ENCODE data around the gene MSN. TPM values are rescaled to one million over a fixed set of nuclear protein-coding genes. Genes with fewer than 3 reads are reported as not detected.
A peak's percentile ranks its signal among the peaks of the same experiment; 100 is the strongest.
"Not testable (repeated sequence)": the region's sequence is repeated elsewhere in the genome, so short reads cannot be mapped to it uniquely, and the experiment has no call there.

The MSN gene
- total RNA-seq, 2 donors from 2014 or later = 451 to 569 TPM

- no peaks in the 10 kb centered on the region for H3K9me3 Mint-ChIP-seq
- peaks cover 17 to 39% of the 10 kb centered on the region in 2 donors for H3K36me3 Mint-ChIP-seq
- H3K27ac Mint-ChIP-seq = peak overlapping the region; percentile 76 to 79
- no peak for DNase-seq (ENCODE audit: low spot score in 2 of 2)
- peak; percentile 72 to 76 for ATAC-seq
Measured at GRCh38 chrX:65741823-65742222, 74.4 kb downstream of the MSN start.

- Mint-ChIP-seq H3K9me3 (no peaks in the 10 kb centered on the region), H3K36me3 (peaks cover 4 to 19% of the 10 kb centered on the region in 2 donors), H3K27ac (peak overlapping the region in 1 of 2 donors; percentile 32)
- no peak for DNase-seq (ENCODE audit: low spot score in 2 of 2)
- no peak for ATAC-seq
Measured at GRCh38 chrX:65744965-65745364, 77.5 kb downstream of the MSN start.

GRCh38 chrX:65745427-65745826 is 78.0 kb downstream of the MSN start:
- H3K36me3 Mint-ChIP-seq = peaks cover 4 to 16% of the 10 kb centered on the region in 2 donors
- no peak for DNase-seq (ENCODE audit: low spot score in 2 of 2)
- ATAC-seq = no peak
- H3K9me3 Mint-ChIP-seq = no peaks in the 10 kb centered on the region
- H3K27ac Mint-ChIP-seq = peak overlapping the region; percentile 32 to 61

GRCh38 chrX:65745992-65746391 is 78.5 kb downstream of the MSN start:
- H3K9me3 Mint-ChIP-seq = no peaks in the 10 kb centered on the region
- no peak for ATAC-seq
- no peak for DNase-seq (ENCODE audit: low spot score in 2 of 2)
- peaks cover 4 to 13% of the 10 kb centered on the region in 2 donors for H3K36me3 Mint-ChIP-seq
- peak overlapping the region; percentile 32 to 61 for H3K27ac Mint-ChIP-seq

- Mint-ChIP-seq H3K27ac (no peak overlapping the region), H3K36me3 (peaks cover 0 to 5% of the 10 kb centered on the region in 2 donors), H3K9me3 (peaks cover 0 to 5% of the 10 kb centered on the region in 2 donors)
- ATAC-seq (peak; percentile 71 to 76), DNase-seq (ENCODE audit: low spot score in 2 of 2) (peak in 1 of 2 donors; percentile 5)
Measured at GRCh38 chrX:65750674-65751469, 83.4 kb downstream of the MSN start.

GRCh38 chrX:65751519-65751918 is 84.1 kb downstream of the MSN start:
- ATAC-seq (no peak), DNase-seq (ENCODE audit: low spot score in 2 of 2) (no peak)
- Mint-ChIP-seq H3K36me3 (peaks cover 0 to 5% of the 10 kb centered on the region in 2 donors), H3K27ac (peak overlapping the region in 1 of 2 donors; percentile 66), H3K9me3 (peaks cover 0 to 5% of the 10 kb centered on the region in 2 donors)

GRCh38 chrX:65752294-65752693 is 84.8 kb downstream of the MSN start:
- no peak for ATAC-seq
- DNase-seq (ENCODE audit: low spot score in 2 of 2) = no peak
- H3K36me3 Mint-ChIP-seq = peaks cover 0 to 5% of the 10 kb centered on the region in 2 donors
- no peak overlapping the region for H3K27ac Mint-ChIP-seq
- peaks cover 0 to 5% of the 10 kb centered on the region in 2 donors for H3K9me3 Mint-ChIP-seq

GRCh38 chrX:65755786-65756185 is 88.3 kb downstream of the MSN start:
- no peak overlapping the region for H3K27ac Mint-ChIP-seq
- ATAC-seq = no peak

GRCh38 chrX:65757943-65758342 is 90.5 kb downstream of the MSN start:
- Mint-ChIP-seq H3K36me3 (peaks cover 7 to 37% of the 10 kb centered on the region in 2 donors), H3K27ac (peak overlapping the region in 1 of 2 donors; percentile 46), H3K9me3 (peaks cover 0 to 13% of the 10 kb centered on the region in 2 donors)
- DNase-seq (ENCODE audit: low spot score in 2 of 2) = no peak
- ATAC-seq = no peak

More at GRCh38 chrX:65755786-65756185, 88.3 kb downstream of the MSN start:
- no peak for DNase-seq (ENCODE audit: low spot score in 2 of 2)
- Mint-ChIP-seq H3K9me3 (peaks cover 0 to 5% of the 10 kb centered on the region in 2 donors), H3K36me3 (peaks cover 0 to 16% of the 10 kb centered on the region in 2 donors)

GRCh38 chrX:65758505-65758904 is 91.1 kb downstream of the MSN start:
- H3K9me3 Mint-ChIP-seq = peaks cover 0 to 15% of the 10 kb centered on the region in 2 donors
- no peak for DNase-seq (ENCODE audit: low spot score in 2 of 2)
- peaks cover 7 to 43% of the 10 kb centered on the region in 2 donors for H3K36me3 Mint-ChIP-seq
- peak; percentile 26 to 76 for ATAC-seq
- no peak overlapping the region for H3K27ac Mint-ChIP-seq

GRCh38 chrX:65759525-65759924 is 92.1 kb downstream of the MSN start:
- Mint-ChIP-seq H3K36me3 (peaks cover 7 to 43% of the 10 kb centered on the region in 2 donors), H3K9me3 (peaks cover 0 to 15% of the 10 kb centered on the region in 2 donors)
- H3K27ac Mint-ChIP-seq; ATAC-seq; DNase-seq (ENCODE audit: low spot score in 2 of 2): not testable (repeated sequence)

- no peak overlapping the region for H3K27ac Mint-ChIP-seq
- no peaks in the 10 kb centered on the region for H3K36me3 Mint-ChIP-seq
- no peaks in the 10 kb centered on the region for H3K9me3 Mint-ChIP-seq
- no peak for ATAC-seq
- no peak for DNase-seq (ENCODE audit: low spot score in 2 of 2)
Measured at GRCh38 chrX:65769564-65770292, 102.3 kb downstream of the MSN start.

- ATAC-seq (no peak), DNase-seq (ENCODE audit: low spot score in 2 of 2) (no peak)
- no peaks in the 10 kb centered on the region for H3K9me3 Mint-ChIP-seq
- H3K36me3 Mint-ChIP-seq = no peaks in the 10 kb centered on the region
- H3K27ac Mint-ChIP-seq = no peak overlapping the region
Measured at GRCh38 chrX:65772842-65773241, 105.4 kb downstream of the MSN start.

- no peak for DNase-seq (ENCODE audit: low spot score in 2 of 2)
- Mint-ChIP-seq H3K36me3 (no peaks in the 10 kb centered on the region), H3K27ac (no peak overlapping the region), H3K9me3 (no peaks in the 10 kb centered on the region)
- ATAC-seq = peak in 1 of 2 donors; percentile 66
Measured at GRCh38 chrX:65781845-65782244, 114.4 kb downstream of the MSN start.

GRCh38 chrX:65783746-65784145 is 116.3 kb downstream of the MSN start:
- H3K27ac Mint-ChIP-seq = no peak overlapping the region
- no peaks in the 10 kb centered on the region for H3K9me3 Mint-ChIP-seq
- no peak for DNase-seq (ENCODE audit: low spot score in 2 of 2)
- ATAC-seq = peak; percentile 33 to 81
- no peaks in the 10 kb centered on the region for H3K36me3 Mint-ChIP-seq

All from activated naive CD4-positive, alpha-beta T cell treated with anti-CD3 and anti-CD28 coated beads, Interleukin-2, amount 50 U/mL, for 72 hours (primary cell).